ENCODE results near the gene ZBTB20. TPM values are rescaled to one million over a fixed set of nuclear protein-coding genes. Genes with fewer than 3 reads are reported as not detected.

The ZBTB20 gene
- total RNA-seq, 1 donor from 2014 or later = 15.5 TPM

DNA sequence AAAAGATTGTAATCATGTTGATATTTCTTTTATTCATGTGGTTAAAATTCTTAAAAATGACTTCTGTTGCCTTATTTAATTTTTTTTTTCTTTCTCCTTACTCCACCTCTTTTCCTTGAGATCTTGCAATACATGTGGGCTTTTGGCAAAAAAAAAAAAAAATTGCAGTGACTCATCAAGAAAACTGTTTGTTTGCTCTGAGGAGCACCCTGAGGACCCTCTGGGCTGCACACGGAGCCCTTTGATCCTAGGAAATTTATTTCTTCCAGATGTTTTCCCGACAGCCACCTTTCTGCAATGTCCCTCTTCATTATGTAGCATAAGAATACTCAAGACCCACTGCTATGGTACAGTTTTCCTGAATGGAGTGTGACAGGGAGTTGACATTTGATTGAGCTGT is 371.7 kb downstream of the ZBTB20 start:
- no peak for DNase-seq (ENCODE audit: low spot score)
- no peaks in the 10 kb centered on the region for H3K27me3 Mint-ChIP-seq (ENCODE audit: low read depth)
- peaks cover 2% of the 10 kb centered on the region for H3K36me3 Mint-ChIP-seq (ENCODE audit: low read depth)
- no peak overlapping the region for H3K4me3 Mint-ChIP-seq (ENCODE audit: unreplicated experiment)
- TF ChIP-seq, protein P1, sequence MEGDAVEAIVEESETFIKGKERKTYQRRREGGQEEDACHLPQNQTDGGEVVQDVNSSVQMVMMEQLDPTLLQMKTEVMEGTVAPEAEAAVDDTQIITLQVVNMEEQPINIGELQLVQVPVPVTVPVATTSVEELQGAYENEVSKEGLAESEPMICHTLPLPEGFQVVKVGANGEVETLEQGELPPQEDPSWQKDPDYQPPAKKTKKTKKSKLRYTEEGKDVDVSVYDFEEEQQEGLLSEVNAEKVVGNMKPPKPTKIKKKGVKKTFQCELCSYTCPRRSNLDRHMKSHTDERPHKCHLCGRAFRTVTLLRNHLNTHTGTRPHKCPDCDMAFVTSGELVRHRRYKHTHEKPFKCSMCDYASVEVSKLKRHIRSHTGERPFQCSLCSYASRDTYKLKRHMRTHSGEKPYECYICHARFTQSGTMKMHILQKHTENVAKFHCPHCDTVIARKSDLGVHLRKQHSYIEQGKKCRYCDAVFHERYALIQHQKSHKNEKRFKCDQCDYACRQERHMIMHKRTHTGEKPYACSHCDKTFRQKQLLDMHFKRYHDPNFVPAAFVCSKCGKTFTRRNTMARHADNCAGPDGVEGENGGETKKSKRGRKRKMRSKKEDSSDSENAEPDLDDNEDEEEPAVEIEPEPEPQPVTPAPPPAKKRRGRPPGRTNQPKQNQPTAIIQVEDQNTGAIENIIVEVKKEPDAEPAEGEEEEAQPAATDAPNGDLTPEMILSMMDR (IDR thresholded peaks at IDR 0.05) = no peak
- peaks cover 24% of the 10 kb centered on the region for H3K9me3 Mint-ChIP-seq (ENCODE audit: low read depth)
- H3K4me1 Mint-ChIP-seq (ENCODE audit: low read depth) = peaks cover 3% of the 10 kb centered on the region
- no peak overlapping the region for H3K27ac Mint-ChIP-seq (ENCODE audit: unreplicated experiment)

DNA sequence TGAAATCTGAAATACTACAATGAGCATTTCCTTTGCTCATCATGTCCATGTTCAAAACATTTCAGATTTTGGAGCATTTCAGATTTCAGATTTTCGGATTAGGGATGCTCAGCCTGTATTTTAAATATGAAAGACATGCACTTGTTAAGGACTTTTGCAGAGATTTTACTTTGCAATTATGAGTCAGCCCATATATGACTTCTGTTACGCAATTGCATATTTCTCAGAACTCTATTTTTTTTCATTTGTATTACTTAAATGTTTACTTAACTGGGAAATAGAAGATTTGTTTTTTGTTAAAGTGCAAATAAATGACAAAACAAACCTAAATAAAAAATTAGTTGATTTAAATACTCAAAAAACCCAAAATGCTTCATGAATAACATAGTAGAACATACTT is 376.2 kb downstream of the ZBTB20 start:
- H3K4me1 Mint-ChIP-seq (ENCODE audit: low read depth) = peaks cover 3% of the 10 kb centered on the region
- H3K27ac Mint-ChIP-seq (ENCODE audit: unreplicated experiment) = no peak overlapping the region
- peaks cover 17% of the 10 kb centered on the region for H3K9me3 Mint-ChIP-seq (ENCODE audit: low read depth)
- H3K27me3 Mint-ChIP-seq (ENCODE audit: low read depth) = no peaks in the 10 kb centered on the region
- TF ChIP-seq, protein P1 (IDR thresholded peaks at IDR 0.05) = no peak
- DNase-seq (ENCODE audit: low spot score) = no peak
- no peak overlapping the region for H3K4me3 Mint-ChIP-seq (ENCODE audit: unreplicated experiment)
- peaks cover 2% of the 10 kb centered on the region for H3K36me3 Mint-ChIP-seq (ENCODE audit: low read depth)

DNA sequence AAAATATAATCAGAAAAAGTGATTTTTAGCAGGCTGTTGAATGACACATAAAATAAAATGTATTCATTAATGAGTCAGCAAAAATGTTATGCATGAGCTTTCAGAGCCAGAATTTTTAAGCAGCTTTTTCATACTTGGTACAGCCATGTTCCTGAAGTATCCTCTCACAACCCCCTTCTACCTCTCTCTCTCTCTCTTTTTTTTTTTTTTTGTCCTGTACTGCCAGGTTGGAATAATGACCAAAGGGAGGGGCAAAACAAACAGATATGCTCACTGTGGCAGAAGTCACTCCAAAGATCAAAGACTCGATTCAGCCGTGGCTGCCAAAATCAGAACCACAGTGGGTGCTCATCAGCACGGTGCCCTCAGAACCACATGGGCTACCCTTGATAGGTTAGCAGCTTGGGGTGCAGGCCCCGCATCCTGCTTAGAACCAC is 383.0 kb downstream of the ZBTB20 start:
- H3K4me3 Mint-ChIP-seq (ENCODE audit: unreplicated experiment) = no peak overlapping the region
- H3K36me3 Mint-ChIP-seq (ENCODE audit: low read depth) = no peaks in the 10 kb centered on the region
- TF ChIP-seq, protein P1 (IDR thresholded peaks at IDR 0.05) = no peak
- no peak for DNase-seq (ENCODE audit: low spot score)
- H3K27ac Mint-ChIP-seq (ENCODE audit: unreplicated experiment) = peak overlapping the region; percentile 71
- H3K4me1 Mint-ChIP-seq (ENCODE audit: low read depth) = peaks cover 15% of the 10 kb centered on the region
- H3K9me3 Mint-ChIP-seq (ENCODE audit: low read depth) = no peaks in the 10 kb centered on the region
- H3K27me3 Mint-ChIP-seq (ENCODE audit: low read depth) = no peaks in the 10 kb centered on the region

- Mint-ChIP-seq H3K4me1 (ENCODE audit: low read depth) (peaks cover 24% of the 10 kb centered on the region), H3K9me3 (ENCODE audit: low read depth) (no peaks in the 10 kb centered on the region), H3K27ac (ENCODE audit: unreplicated experiment) (no peak overlapping the region), H3K4me3 (ENCODE audit: unreplicated experiment) (no peak overlapping the region), H3K36me3 (ENCODE audit: low read depth) (no peaks in the 10 kb centered on the region), H3K27me3 (ENCODE audit: low read depth) (no peaks in the 10 kb centered on the region)
- TF ChIP-seq, protein P1 (IDR thresholded peaks at IDR 0.05) = no peak
- DNase-seq (ENCODE audit: low spot score) = no peak
These were observed 384.9 kb downstream of the ZBTB20 start for GRCh38 chr3:114762144-114762543.

DNA sequence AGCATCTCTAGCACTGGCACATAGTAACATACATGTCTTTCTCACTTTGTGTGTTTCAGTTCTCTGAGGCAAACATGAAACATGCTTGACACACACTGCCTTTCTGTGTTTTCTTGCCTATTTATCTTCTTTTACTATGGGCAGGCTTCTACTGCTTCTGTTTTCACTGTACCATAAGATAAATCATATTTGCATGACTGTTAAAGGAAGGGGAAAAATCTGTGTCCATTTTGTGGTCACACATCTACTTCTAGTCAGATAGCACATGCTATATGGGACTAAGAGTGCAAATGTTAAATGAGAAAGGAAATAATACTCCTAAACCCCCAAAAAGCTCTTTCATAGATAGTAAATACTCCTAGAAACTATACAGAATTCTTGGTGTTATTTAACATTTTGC is 386.4 kb downstream of the ZBTB20 start:
- Mint-ChIP-seq H3K4me3 (ENCODE audit: unreplicated experiment) (no peak overlapping the region), H3K9me3 (ENCODE audit: low read depth) (no peaks in the 10 kb centered on the region), H3K27ac (ENCODE audit: unreplicated experiment) (no peak overlapping the region), H3K27me3 (ENCODE audit: low read depth) (no peaks in the 10 kb centered on the region), H3K4me1 (ENCODE audit: low read depth) (peaks cover 28% of the 10 kb centered on the region), H3K36me3 (ENCODE audit: low read depth) (no peaks in the 10 kb centered on the region)
- TF ChIP-seq, protein P1 (IDR thresholded peaks at IDR 0.05) = no peak
- DNase-seq (ENCODE audit: low spot score) = no peak
